ENCODE measurements around the gene OCA2. TPM values are rescaled to one million over a fixed set of nuclear protein-coding genes. Genes with fewer than 3 reads are reported as not detected.

The OCA2 gene
- total and polyA plus RNA-seq, 2 of the 4 experiments (the other 2 are of a cell fraction) = under 0.01 to 0.03 TPM

- Histone ChIP-seq H4K91ac (ENCODE audit: insufficient read depth, low read depth, low read length) (no peak overlapping the region), H4K8ac (ENCODE audit: low read depth in 2 of 2, low read length in 2 of 2) (no peak overlapping the region), H2BK5ac (ENCODE audit: low read depth, low read length, poor library complexity, severe bottlenecking) (no peak overlapping the region), H3K56ac (ENCODE audit: extremely low read depth, insufficient read depth, low read length) (no peak overlapping the region), H3K36me3 (ENCODE audit: control insufficient read depth, insufficient read depth, low read length) (no peaks in the 10 kb centered on the region), H3K4ac (ENCODE audit: low read depth, low read length) (no peak overlapping the region), H4K5ac (ENCODE audit: low read depth, low read length) (no peak overlapping the region), H3K4me3 (ENCODE audit: insufficient read depth, low read depth, low read length) (no peak overlapping the region), H3K27ac (ENCODE audit: insufficient read depth, low read length) (no peak overlapping the region), H3K79me1 (ENCODE audit: low read depth in 1 of 2, low read length in 2 of 2) (no peaks in the 10 kb centered on the region), H3K9ac (ENCODE audit: low read depth, low read length) (no peak overlapping the region), H2AFZ (replicated peaks; ENCODE audit: low read length, poor library complexity) (no peak overlapping the region), H4K20me1 (ENCODE audit: insufficient read depth, low read length) (no peaks in the 10 kb centered on the region), H2AK9ac (replicated peaks; ENCODE audit: low read depth, low read length, poor library complexity) (no peak overlapping the region), H2BK20ac (ENCODE audit: low read depth, low read length) (no peak overlapping the region), H3K9me3 (ENCODE audit: control insufficient read depth, insufficient read depth, low read length) (peaks cover 40% of the 10 kb centered on the region), H3K23ac (ENCODE audit: low read depth, low read length) (no peak overlapping the region), H2BK120ac (ENCODE audit: low read depth, low read length) (no peak overlapping the region), H3K9me1 (ENCODE audit: insufficient read depth, low read length) (no peaks in the 10 kb centered on the region), H2AK5ac (ENCODE audit: low read depth, low read length) (no peak overlapping the region), H3K4me1 (ENCODE audit: control insufficient read depth, insufficient read depth, low read length) (no peaks in the 10 kb centered on the region), H3K27me3 (ENCODE audit: control insufficient read depth, insufficient read depth, low read length) (no peaks in the 10 kb centered on the region), H2BK15ac (ENCODE audit: low read depth, low read length) (no peak overlapping the region), H3K18ac (ENCODE audit: low read depth, low read length) (no peak overlapping the region), H3K14ac (replicated peaks; ENCODE audit: low read depth, low read length) (no peak overlapping the region), H3K4me2 (ENCODE audit: low read depth, low read length) (no peak overlapping the region)
- intact Hi-C loops (cut with micrococcal nuclease) = no loop called here
- BruUV-seq (replicated peaks) = no TSS peak
- POLR2A ChIA-PET (ENCODE audit: unreplicated experiment) = no interaction called here
- ATAC-seq (ENCODE audit: low read depth) (no peak), DNase-seq (no peak)
- WGBS, 2 experiments (ENCODE audit: extremely low coverage in 2 of 2, insufficient read length in 1 of 2) = 87% methylated on average over 6 of the region's 8 CpGs; no CpG with 5 or more reads in 1 of the 2 experiments
- in situ Hi-C loops (cut with MboI; ENCODE audit: low sequenced_read_pairs) = no loop called here
- CTCF ChIA-PET = no interaction called here
- TF ChIP-seq CEBPB (IDR thresholded peaks at IDR 0.05; ENCODE audit: low read depth, low read length) (no peak), SMC3 (IDR thresholded peaks at IDR 0.05; ENCODE audit: low read depth, low read length) (no peak), POLR2A (IDR thresholded peaks at IDR 0.05; ENCODE audit: low read depth, low read length) (no peak), FOS (IDR thresholded peaks at IDR 0.05; ENCODE audit: low read depth, low read length) (no peak), USF2 (IDR thresholded peaks at IDR 0.05; ENCODE audit: low read depth, low read length) (no peak)
- dilution Hi-C loops (cut with HindIII; ENCODE audit: low sequenced_read_pairs, unreplicated experiment) = no loop called here
Measured at GRCh38 chr15:27864719-27865118, 234.4 kb downstream of the OCA2 start.

Measured in IMR-90 (cell line).